ENCODE data around the gene FKBP10. TPM values are rescaled to one million over a fixed set of nuclear protein-coding genes. Genes with fewer than 3 reads are reported as not detected.

The FKBP10 gene
- total and polyA plus RNA-seq, 9 of the 15 experiments (the other 6 are each of a cell fraction or from before 2014, with no cell fraction given) = 0.03 to 3.0 (median 1.4) TPM; not detected in 1

DNA sequence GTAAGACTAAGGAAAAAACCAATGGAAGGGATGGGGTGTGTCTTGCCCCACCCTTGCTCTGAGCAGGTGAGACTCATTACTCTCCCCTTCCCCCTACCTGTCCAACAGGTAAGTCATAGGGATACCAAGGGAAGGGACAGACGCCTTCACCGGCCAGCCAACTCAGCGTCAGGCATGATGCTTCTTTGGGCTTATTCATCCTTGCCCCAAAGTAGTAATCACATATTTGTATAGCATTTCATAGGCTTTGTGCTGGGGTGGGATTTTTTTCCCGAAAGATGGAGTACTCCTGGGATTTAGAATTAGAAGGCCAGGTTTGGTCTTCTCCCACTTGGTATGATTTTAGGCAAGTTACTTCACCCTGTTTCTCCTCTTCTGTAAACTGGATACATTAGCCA is 25.8 kb upstream of the FKBP10 start (continued):
- TF ChIP-seq SP1 (CRISPR knock-in tag; IDR thresholded peaks at IDR 0.05) = 0 out of 2 replicates have a peak, but pooled peaks have one; percentile 5
- no peak for TF ChIP-seq LARP7 (IDR thresholded peaks at IDR 0.05)
- no peak for TF ChIP-seq NFXL1 (CRISPR knock-in tag; IDR thresholded peaks at IDR 0.05)
- TF ChIP-seq KLF13 (tag; IDR thresholded peaks at IDR 0.05; ENCODE audit: borderline replicate concordance, low read depth) = no peak
- TF ChIP-seq U2AF1 (optimal IDR thresholded peaks at IDR 0.05; ENCODE audit: low read depth, low read length) = no peak
- TF ChIP-seq E4F1 (CRISPR knock-in tag; IDR thresholded peaks at IDR 0.05; ENCODE audit: borderline replicate concordance) = no peak
- peak; percentile 2; the same call in 1 of the 2 replicates for TF ChIP-seq CTBP1 (IDR thresholded peaks at IDR 0.05; ENCODE audit: borderline replicate concordance)
- TF ChIP-seq HNRNPUL1 (IDR thresholded peaks at IDR 0.05; ENCODE audit: low read length) = no peak
- no peak for TF ChIP-seq ZNF282 (CRISPR knock-in tag; IDR thresholded peaks at IDR 0.05)
- TF ChIP-seq, protein P1, sequence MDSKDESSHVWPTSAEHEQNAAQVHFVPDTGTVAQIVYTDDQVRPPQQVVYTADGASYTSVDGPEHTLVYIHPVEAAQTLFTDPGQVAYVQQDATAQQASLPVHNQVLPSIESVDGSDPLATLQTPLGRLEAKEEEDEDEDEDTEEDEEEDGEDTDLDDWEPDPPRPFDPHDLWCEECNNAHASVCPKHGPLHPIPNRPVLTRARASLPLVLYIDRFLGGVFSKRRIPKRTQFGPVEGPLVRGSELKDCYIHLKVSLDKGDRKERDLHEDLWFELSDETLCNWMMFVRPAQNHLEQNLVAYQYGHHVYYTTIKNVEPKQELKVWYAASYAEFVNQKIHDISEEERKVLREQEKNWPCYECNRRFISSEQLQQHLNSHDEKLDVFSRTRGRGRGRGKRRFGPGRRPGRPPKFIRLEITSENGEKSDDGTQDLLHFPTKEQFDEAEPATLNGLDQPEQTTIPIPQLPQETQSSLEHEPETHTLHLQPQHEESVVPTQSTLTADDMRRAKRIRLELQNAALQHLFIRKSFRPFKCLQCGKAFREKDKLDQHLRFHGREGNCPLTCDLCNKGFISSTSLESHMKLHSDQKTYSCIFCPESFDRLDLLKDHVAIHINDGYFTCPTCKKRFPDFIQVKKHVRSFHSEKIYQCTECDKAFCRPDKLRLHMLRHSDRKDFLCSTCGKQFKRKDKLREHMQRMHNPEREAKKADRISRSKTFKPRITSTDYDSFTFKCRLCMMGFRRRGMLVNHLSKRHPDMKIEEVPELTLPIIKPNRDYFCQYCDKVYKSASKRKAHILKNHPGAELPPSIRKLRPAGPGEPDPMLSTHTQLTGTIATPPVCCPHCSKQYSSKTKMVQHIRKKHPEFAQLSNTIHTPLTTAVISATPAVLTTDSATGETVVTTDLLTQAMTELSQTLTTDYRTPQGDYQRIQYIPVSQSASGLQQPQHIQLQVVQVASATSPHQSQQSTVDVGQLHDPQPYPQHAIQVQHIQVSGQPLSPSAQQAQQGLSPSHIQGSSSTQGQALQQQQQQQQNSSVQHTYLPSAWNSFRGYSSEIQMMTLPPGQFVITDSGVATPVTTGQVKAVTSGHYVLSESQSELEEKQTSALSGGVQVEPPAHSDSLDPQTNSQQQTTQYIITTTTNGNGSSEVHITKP (IDR thresholded peaks at IDR 0.05; ENCODE audit: partially characterized antibody) = peak; percentile 22
- TF ChIP-seq ATF1 (CRISPR knock-in tag; IDR thresholded peaks at IDR 0.05) = no peak
- 0 out of 2 replicates have a peak, but pooled peaks have one; percentile 5 for TF ChIP-seq ATF1 (tag; IDR thresholded peaks at IDR 0.05)
- no peak for TF ChIP-seq KHSRP (IDR thresholded peaks at IDR 0.05)
- TF ChIP-seq, protein P2, sequence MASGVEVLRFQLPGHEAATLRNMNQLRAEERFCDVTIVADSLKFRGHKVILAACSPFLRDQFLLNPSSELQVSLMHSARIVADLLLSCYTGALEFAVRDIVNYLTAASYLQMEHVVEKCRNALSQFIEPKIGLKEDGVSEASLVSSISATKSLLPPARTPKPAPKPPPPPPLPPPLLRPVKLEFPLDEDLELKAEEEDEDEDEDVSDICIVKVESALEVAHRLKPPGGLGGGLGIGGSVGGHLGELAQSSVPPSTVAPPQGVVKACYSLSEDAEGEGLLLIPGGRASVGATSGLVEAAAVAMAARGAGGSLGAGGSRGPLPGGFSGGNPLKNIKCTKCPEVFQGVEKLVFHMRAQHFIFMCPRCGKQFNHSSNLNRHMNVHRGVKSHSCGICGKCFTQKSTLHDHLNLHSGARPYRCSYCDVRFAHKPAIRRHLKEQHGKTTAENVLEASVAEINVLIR (CRISPR knock-in tag; IDR thresholded peaks at IDR 0.05) = no peak

All from K562 (cell line).